Suppressor macrophage treated with lipopolysaccharide for 1 hour (primary cell): ENCODE data around the gene WDR11.

Experiments used
- DNase-seq, 3 donors: peaks; one replicate each; pipeline ENCODE4 v3.0.0-alpha.2; 2020 to 2022

Gene WDR11

DNA sequence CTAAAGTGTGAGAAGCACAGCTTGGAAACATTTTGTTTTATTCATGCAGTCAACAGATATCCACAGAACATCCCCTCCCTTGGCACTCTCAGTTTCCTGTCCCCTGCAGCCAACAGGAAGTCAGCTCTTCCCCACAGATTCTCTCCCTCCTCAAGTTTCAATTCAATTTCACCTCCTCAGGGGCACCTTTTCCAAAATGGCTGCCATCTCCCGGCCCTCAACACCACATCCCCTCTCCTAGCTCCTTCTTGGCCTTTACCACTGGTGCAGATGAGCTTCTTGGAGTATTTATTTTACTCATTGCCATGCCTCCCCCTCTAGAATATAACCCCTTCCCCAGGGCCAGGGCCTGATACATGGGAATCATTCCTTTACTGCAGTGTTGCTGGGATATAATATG is 94.0 kb downstream of the WDR11 start:
- no peak for DNase-seq

DNA sequence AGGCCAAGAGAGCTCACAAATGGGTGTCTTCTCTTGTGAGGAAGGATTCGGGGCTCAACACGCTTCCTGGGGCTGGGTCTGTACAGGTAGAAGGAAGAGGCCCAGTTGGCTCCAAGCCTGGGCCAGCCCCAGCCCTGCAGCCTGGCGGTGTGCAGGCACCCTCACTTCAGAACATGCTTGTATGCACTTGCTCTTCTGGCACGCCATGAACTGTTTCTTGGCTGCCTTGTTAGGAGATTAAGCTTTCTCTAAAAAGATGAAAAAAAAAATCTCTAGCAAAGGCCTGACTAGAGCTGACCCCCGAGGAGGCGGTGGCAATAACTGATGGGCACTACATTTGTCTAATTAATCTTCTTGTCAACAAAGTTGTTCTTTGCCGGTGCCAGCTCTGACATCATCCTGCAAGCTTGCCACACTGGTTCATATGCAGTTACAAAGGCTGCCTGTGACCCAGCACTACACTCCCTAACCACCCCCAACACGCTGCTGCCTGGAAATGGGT is 94.7 kb downstream of the WDR11 start:
- no peak for DNase-seq

DNA sequence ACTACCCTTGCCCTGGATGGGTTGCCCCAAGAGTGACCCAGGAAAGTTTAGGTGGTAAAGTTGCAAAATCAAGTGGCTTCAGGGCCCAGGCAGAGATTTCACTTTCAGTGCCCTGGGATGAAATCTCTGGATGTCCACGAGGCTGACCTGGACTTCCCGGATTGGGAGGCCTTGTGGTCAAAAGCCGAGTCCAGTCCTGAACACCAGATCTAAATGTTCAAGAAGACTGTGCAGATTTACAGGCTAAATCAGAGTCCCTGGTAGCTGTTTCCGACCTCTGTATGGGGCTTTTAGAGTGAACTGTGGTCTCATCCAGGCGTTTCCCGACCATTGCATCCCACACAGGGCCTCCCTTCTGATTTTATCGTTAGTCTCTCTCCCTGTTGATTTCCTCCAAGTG is 95.3 kb downstream of the WDR11 start:
- no peak for DNase-seq

DNA sequence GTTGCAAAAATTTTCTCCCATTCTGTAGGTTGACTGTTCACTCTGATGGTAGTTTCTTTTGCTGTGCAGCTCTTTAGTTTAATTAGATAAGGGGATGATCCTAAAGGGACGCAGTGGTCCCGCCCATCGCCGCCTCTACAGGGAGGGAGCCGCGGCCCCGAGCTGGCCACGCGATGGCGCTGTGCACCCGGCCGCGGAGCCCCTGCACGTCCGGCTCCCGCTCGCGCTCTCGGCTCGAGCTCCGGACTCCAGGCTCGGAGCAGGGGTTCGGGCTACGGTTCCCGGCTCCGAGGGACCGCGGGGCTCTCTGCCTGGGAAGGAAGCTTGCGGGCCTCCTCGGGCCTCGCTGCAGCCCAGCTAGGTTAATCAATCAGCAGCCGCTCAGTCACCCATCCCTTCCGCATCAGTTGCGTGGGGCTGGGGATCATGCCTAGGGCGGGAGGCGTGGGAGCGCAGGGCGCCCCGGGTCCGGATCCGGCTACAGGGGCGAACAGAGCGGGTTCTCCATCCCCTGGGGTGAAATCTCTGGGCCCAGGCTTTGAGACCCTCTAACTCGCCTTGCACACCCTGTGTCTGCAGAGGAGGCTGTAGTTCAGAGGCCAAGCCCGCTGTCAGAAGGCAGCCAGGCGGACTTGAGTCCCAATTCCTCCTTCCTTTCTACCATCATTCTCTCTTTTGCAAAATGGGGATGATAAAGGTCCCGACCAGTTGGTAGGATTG is 97.9 kb downstream of the WDR11 start:
- DNase-seq: peak; percentile 65 to 89 (median 76)

DNA sequence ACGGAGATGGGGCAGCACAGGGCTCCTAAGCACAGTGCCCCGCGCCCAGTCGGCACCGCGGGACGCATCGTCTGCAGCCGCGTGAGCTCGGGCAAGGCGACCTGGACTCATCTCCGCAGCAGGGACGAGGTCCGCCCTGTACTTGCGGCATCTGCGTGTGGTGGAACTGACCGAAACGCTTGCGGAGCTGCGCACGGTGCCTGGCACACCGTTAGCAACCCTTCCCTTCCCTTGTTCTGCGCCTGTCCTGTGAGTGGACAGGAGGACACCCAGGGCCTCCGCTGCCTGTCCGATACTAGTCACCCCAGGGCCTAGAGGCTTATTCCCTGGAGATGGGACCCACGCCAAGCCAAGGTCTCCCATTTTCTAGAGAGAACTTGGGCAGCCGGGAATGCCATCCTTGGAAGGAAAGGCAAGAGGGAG is 98.5 kb downstream of the WDR11 start:
- no peak for DNase-seq

DNA sequence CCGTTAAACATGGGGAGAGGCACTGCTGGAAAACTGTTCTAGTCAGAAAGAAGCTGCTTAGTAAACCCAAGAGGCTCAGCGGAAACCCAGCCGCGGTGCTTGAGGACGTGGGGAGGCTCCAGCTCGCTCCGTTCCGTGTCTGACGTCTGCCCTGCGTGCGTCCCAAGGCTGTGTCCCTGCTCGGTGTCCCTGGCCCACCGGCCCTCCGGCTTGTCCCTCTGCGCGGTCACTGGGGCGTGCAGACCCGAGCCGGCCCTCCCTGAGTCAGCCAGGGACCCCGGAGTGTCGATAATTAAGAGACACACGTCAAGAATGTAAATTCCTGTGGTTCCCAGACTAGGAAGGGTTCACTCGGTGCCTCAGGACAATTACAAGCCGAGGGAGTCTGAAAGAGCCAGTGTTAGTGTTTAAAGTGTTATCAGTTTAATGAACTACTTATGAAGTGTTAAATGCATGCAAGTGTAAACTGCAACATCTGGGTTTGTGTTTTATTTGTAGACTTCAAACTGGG is 98.9 kb downstream of the WDR11 start:
- DNase-seq: peak in 1 of 3 donors; percentile 13

DNA sequence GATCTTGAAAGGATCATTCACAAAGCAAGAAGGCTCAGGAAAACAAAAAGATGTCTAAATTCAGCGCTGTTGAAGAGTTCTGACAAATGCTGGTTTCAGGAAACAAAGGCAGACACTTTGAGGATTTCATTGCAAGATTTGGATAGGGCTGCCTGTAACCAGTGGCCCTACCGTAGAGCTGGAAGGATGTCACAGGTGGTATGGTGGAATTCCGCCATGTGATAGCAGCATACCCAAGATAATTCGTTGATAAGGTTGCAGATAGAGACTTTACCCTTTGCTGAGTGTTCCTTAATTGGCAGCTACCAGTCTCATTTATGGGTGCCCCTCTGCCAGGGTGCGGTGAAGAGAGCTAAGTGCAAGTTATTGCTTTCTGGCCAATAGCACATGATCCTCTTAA is 100.1 kb downstream of the WDR11 start:
- DNase-seq: no peak

DNA sequence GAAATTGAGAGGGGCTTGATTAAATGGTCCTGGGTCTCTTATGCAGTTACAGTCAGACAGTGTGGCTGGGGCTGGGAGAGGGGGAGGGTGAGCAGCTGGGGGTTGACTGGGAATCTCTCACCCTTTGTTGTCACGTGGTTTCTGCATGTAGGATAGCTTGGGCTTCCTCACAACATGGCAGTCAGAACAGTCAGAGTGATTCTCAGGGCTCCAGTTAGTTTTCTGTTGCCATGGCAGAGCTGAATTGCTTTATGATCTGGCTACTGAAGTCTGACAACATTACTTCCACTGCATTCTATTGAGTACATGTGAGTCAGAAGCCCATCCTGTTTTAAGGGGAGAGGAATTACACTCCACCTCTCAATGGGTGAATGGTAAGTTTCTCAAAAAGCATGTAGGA is 102.7 kb downstream of the WDR11 start:
- no peak for DNase-seq
